Lung (tissue), 12 donors: ENCODE results near the gene PRR15. TPM values are rescaled to one million over a fixed set of nuclear protein-coding genes. Genes with fewer than 3 reads are reported as not detected.

Source experiments
- ATAC-seq: fragments of 200-7000 bp; cut with Tn5 transposase; one replicate; pipeline ENCODE4 v1.9.1; 2020; ENCODE audit warnings: moderate number of reproducible peaks; ENCODE audit not compliant: insufficient read depth, low FRiP score
- DNase-seq, 3 donors: peaks; one replicate each; pipeline ENCODE4 v3.0.0-alpha.2; 2013 to 2017
- H3K27ac ChIP-seq, 2 donors: one replicate each; pipeline ENCODE4 v1.5.1; 2013; ENCODE audit warnings: mild to moderate bottlenecking in 2 of 2, moderate library complexity in 2 of 2, control low read depth in 1 of 2, inconsistent platforms in 1 of 2, low read depth in 1 of 2, low read length in 1 of 2
- H3K27me3 ChIP-seq, 3 donors: one replicate each; pipeline ENCODE4 v1.5.1; 2013; ENCODE audit warnings: low read length in 2 of 3; ENCODE audit not compliant: control insufficient read depth in 3 of 3, insufficient read depth in 3 of 3
- H3K36me3 ChIP-seq, 4 donors: one replicate each; pipeline ENCODE4 v1.5.1; 2013; ENCODE audit warnings: low read length in 4 of 4, mild to moderate bottlenecking in 1 of 4, moderate library complexity in 1 of 4; ENCODE audit not compliant: control insufficient read depth in 4 of 4, insufficient read depth in 4 of 4
- H3K4me1 ChIP-seq, 5 donors: one replicate each; pipeline ENCODE4 v1.5.1; 2013; ENCODE audit warnings: low read length in 5 of 5, mild to moderate bottlenecking in 2 of 5, moderate library complexity in 1 of 5; ENCODE audit not compliant: control insufficient read depth in 5 of 5, insufficient read depth in 5 of 5
- H3K4me3 ChIP-seq: one replicate; pipeline ENCODE4 v1.5.1; 2013; ENCODE audit warnings: mild to moderate bottlenecking, control low read depth, moderate library complexity
- H3K9ac ChIP-seq, 2 donors: one replicate each; pipeline ENCODE4 v1.5.1; 2013; ENCODE audit warnings: low read length in 2 of 2, control low read depth in 1 of 2; ENCODE audit not compliant: insufficient read depth in 1 of 2
- H3K9me3 ChIP-seq, 4 donors: one replicate each; pipeline ENCODE4 v1.5.1; 2013; ENCODE audit warnings: low read length in 3 of 4, mild to moderate bottlenecking in 1 of 4, moderate library complexity in 1 of 4; ENCODE audit not compliant: control insufficient read depth in 4 of 4, insufficient read depth in 3 of 4
- CTCF ChIP-seq: IDR thresholded peaks from 2 replicates; pipeline ENCODE4 v1.5.1; 2012; ENCODE audit warnings: mild to moderate bottlenecking; ENCODE audit errors: control extremely low read depth, extremely low read depth
- WGBS, 2 donors: extraction: QIAGEN DNeasy Blood & Tissue Kit; methylation state at CpG; one replicate each; pipeline ENCODE4 v1.1.7; 2013; 5-methylcytosine and 5-hydroxymethylcytosine counted together
- polyA plus RNA-seq, 2 donors: library from polyadenylated mRNA; stranded (reverse); fragments of 200-250 nt; gene quantifications; one replicate each; pipeline ENCODE4 v1.2.1, GENCODE V29; 2013
- total RNA-seq, 2 donors: library from RNA; depleted of rRNA in 1 of 2; stranded (reverse); fragments of >200 nt in 1 of 2; gene quantifications; one replicate each; pipeline ENCODE4 v1.2.1, GENCODE V29; 2014 to 2021
- donor health status: control.
- donor health status: control.
- donor health status: Bipolar disorder and iron deficiency.
- donor health status: healthy.
- donor health status: DM: yes; HTN: yes; CAD: no.

Gene PRR15
- total and polyA plus RNA-seq, 4 donors, result 0.71 to 11.4 (median 7.0) TPM

- H3K27ac ChIP-seq, result no peak overlapping the region
- H3K4me3 ChIP-seq, result no peak overlapping the region
- DNase-seq (no peak), ATAC-seq (no peak)
- peaks cover 0 to under 1% (median 0%) of the 10 kb centered on the region in 4 donors for H3K9me3 ChIP-seq
- no peak for TF ChIP-seq CTCF
- no peaks in the 10 kb centered on the region for H3K4me1 ChIP-seq
- H3K36me3 ChIP-seq, result no peaks in the 10 kb centered on the region
- H3K27me3 ChIP-seq, result peaks cover 0 to 61% (median 15%) of the 10 kb centered on the region in 3 donors
- no peak overlapping the region for H3K9ac ChIP-seq
- WGBS, 2 donors, result 93 to 95% methylated on average over 3 of the region's 3 CpGs
Observed at GRCh38 chr7:29555061-29555460, 8.6 kb upstream of the PRR15 start.

- no peak overlapping the region for H3K27ac ChIP-seq
- no peak overlapping the region for H3K9ac ChIP-seq
- 90 to 93% methylated on average over 9 of the region's 9 CpGs for WGBS, 2 donors
Observed at GRCh38 chr7:29556405-29557195, 7.0 kb upstream of the PRR15 start.

GRCh38 chr7:29557954-29558353 is 5.7 kb upstream of the PRR15 start:
- Histone ChIP-seq H3K27ac (no peak overlapping the region), H3K27me3 (peaks cover 0 to 58% (median 35%) of the 10 kb centered on the region in 3 donors), H3K36me3 (no peaks in the 10 kb centered on the region), H3K4me1 (peaks cover 0 to 2% (median 0%) of the 10 kb centered on the region in 5 donors), H3K9ac (no peak overlapping the region), H3K4me3 (no peak overlapping the region), H3K9me3 (peaks cover 0 to 2% (median 0%) of the 10 kb centered on the region in 4 donors)
- no peak for DNase-seq
- no peak for TF ChIP-seq CTCF
- ATAC-seq, result no peak
- 25 to 40% methylated on average over 3 of the region's 3 CpGs for WGBS, 2 donors

More at GRCh38 chr7:29556405-29557195, 7.0 kb upstream of the PRR15 start:
- Histone ChIP-seq H3K4me3 (no peak overlapping the region), H3K36me3 (no peaks in the 10 kb centered on the region), H3K27me3 (peaks cover 0 to 60% (median 23%) of the 10 kb centered on the region in 3 donors), H3K9me3 (peaks cover 0 to 2% (median 0%) of the 10 kb centered on the region in 4 donors), H3K4me1 (no peaks in the 10 kb centered on the region)
- TF ChIP-seq CTCF, result no peak
- ATAC-seq, result no peak
- no peak for DNase-seq
